ENCODE results near the gene MBP. TPM values are rescaled to one million over a fixed set of nuclear protein-coding genes. Genes with fewer than 3 reads are reported as not detected.

Gene MBP
- total RNA-seq, 2 experiments from 2014 or later = 13.5 to 28.9 TPM

- H3K36me3 ChIP-seq (ENCODE audit: insufficient read depth, low read length) = no peaks in the 10 kb centered on the region
- intact Hi-C loops (cut with micrococcal nuclease; ENCODE audit: unreplicated experiment) = no loop called here
- peak overlapping the region; percentile 95 for H3K4me2 ChIP-seq (ENCODE audit: low read length)
- TF ChIP-seq EZH2phosphoT487 (IDR thresholded peaks at IDR 0.05; ENCODE audit: borderline replicate concordance, low read depth, low read length) (no peak), CTCF (conservative IDR thresholded peaks at IDR 0.05; ENCODE audit: low read length) (no peak)
- no peak for DNase-seq (ENCODE audit: low spot score)
- H2AFZ ChIP-seq (ENCODE audit: low read length) = no peak overlapping the region; the same call in 1 of the 2 replicates
- BruUV-seq (replicated peaks) = no TSS peak
- no peaks in the 10 kb centered on the region for H3K9me3 ChIP-seq (ENCODE audit: low read length)
- H3K79me2 ChIP-seq (ENCODE audit: insufficient read depth, low read depth, low read length) = no peaks in the 10 kb centered on the region
- peaks cover 63% of the 10 kb centered on the region for H3K4me1 ChIP-seq (ENCODE audit: insufficient read depth, low read length, poor library complexity, severe bottlenecking)
- no peaks in the 10 kb centered on the region for H3K9me2 ChIP-seq (ENCODE audit: insufficient read depth, low read length)
- H4K20me1 ChIP-seq (ENCODE audit: insufficient read depth, low read length) = no peaks in the 10 kb centered on the region
- CTCF ChIA-PET (ENCODE audit: unreplicated experiment) = no interaction called here
- POLR2A ChIA-PET = interaction anchor here (1.2 to 4.0 kb wide), 2 partner anchors 13 to 16 kb away, joined by 3 to 13 read pairs; no protein-coding TSS in a partner anchor
- peak overlapping the region; percentile 80 for H3K27ac ChIP-seq (ENCODE audit: low read depth, low read length, poor library complexity, severe bottlenecking)
- H3K4me3 ChIP-seq (ENCODE audit: low read depth, low read length, poor library complexity, severe bottlenecking) = no peak overlapping the region
Observed at GRCh38 chr18:76977684-76978232, 154.8 kb downstream of the MBP start.

- TF ChIP-seq CTCF (conservative IDR thresholded peaks at IDR 0.05; ENCODE audit: low read length) (no peak), EZH2phosphoT487 (IDR thresholded peaks at IDR 0.05; ENCODE audit: borderline replicate concordance, low read depth, low read length) (no peak)
- ChIA-PET POLR2A (interaction anchor here (1.2 to 4.0 kb wide), 3 partner anchors 12 to 146 kb away, joined by 3 to 13 read pairs (median 4); no protein-coding TSS in a partner anchor), CTCF (ENCODE audit: unreplicated experiment) (no interaction called here)
- peak overlapping the region; percentile 95 for H3K4me2 ChIP-seq (ENCODE audit: low read length)
- H3K27ac ChIP-seq (ENCODE audit: low read depth, low read length, poor library complexity, severe bottlenecking) = no peak overlapping the region
- BruUV-seq (replicated peaks) = no TSS peak
- H2AFZ ChIP-seq (ENCODE audit: low read length) = no peak overlapping the region
- intact Hi-C loops (cut with micrococcal nuclease; ENCODE audit: unreplicated experiment) = no loop called here
- no peaks in the 10 kb centered on the region for H4K20me1 ChIP-seq (ENCODE audit: insufficient read depth, low read length)
- H3K9me3 ChIP-seq (ENCODE audit: low read length) = no peaks in the 10 kb centered on the region
- no peak overlapping the region for H3K4me3 ChIP-seq (ENCODE audit: low read depth, low read length, poor library complexity, severe bottlenecking)
- H3K36me3 ChIP-seq (ENCODE audit: insufficient read depth, low read length) = no peaks in the 10 kb centered on the region
- H3K79me2 ChIP-seq (ENCODE audit: insufficient read depth, low read depth, low read length) = no peaks in the 10 kb centered on the region
- DNase-seq (ENCODE audit: low spot score) = no peak
- H3K4me1 ChIP-seq (ENCODE audit: insufficient read depth, low read length, poor library complexity, severe bottlenecking) = peaks cover 57% of the 10 kb centered on the region
- no peaks in the 10 kb centered on the region for H3K9me2 ChIP-seq (ENCODE audit: insufficient read depth, low read length)
Observed at GRCh38 chr18:76977108-76977621, 155.4 kb downstream of the MBP start.

GRCh38 chr18:76975577-76976110, 156.9 kb downstream of the MBP start:
- Histone ChIP-seq H3K4me2 (ENCODE audit: low read length) (no peak overlapping the region), H3K4me1 (ENCODE audit: insufficient read depth, low read length, poor library complexity, severe bottlenecking) (peaks cover 51% of the 10 kb centered on the region), H4K20me1 (ENCODE audit: insufficient read depth, low read length) (no peaks in the 10 kb centered on the region), H3K36me3 (ENCODE audit: insufficient read depth, low read length) (no peaks in the 10 kb centered on the region), H3K27ac (ENCODE audit: low read depth, low read length, poor library complexity, severe bottlenecking) (no peak overlapping the region), H3K9me3 (ENCODE audit: low read length) (no peaks in the 10 kb centered on the region), H3K9me2 (ENCODE audit: insufficient read depth, low read length) (no peaks in the 10 kb centered on the region), H2AFZ (ENCODE audit: low read length) (no peak overlapping the region), H3K79me2 (ENCODE audit: insufficient read depth, low read depth, low read length) (no peaks in the 10 kb centered on the region), H3K4me3 (ENCODE audit: low read depth, low read length, poor library complexity, severe bottlenecking) (no peak overlapping the region)
- no peak for DNase-seq (ENCODE audit: low spot score)
- TF ChIP-seq EZH2phosphoT487 (IDR thresholded peaks at IDR 0.05; ENCODE audit: borderline replicate concordance, low read depth, low read length) = no peak
- no peak for TF ChIP-seq CTCF (conservative IDR thresholded peaks at IDR 0.05; ENCODE audit: low read length)
- CTCF ChIA-PET (ENCODE audit: unreplicated experiment) = no interaction called here
- intact Hi-C loops (cut with micrococcal nuclease; ENCODE audit: unreplicated experiment) = no loop called here
- no TSS peak for BruUV-seq (replicated peaks)
- POLR2A ChIA-PET = interaction anchor here (4.0 kb wide), 1 partner anchor 10 kb away, joined by 13 read pairs; no protein-coding TSS in a partner anchor

All from OCI-LY7 (cell line).